HL-60/S4 treated with retinoic acid at 250 ng/mL for 4 days and 3 days (cell line): ENCODE measurements around the gene NR1D2.

Experiments used
- in situ Hi-C: fragments of 300-500 bp; cut with MboI; formaldehyde crosslinking; loops from 2 replicates; pipeline ENCODE4 v1.7.0; 2022; ENCODE audit warnings: low sequenced_read_pairs

Gene NR1D2

GRCh38 chr3:23961913-23962312 lies 16.8 kb downstream of the NR1D2 start:
- in situ Hi-C loops = no loop called here

DNA sequence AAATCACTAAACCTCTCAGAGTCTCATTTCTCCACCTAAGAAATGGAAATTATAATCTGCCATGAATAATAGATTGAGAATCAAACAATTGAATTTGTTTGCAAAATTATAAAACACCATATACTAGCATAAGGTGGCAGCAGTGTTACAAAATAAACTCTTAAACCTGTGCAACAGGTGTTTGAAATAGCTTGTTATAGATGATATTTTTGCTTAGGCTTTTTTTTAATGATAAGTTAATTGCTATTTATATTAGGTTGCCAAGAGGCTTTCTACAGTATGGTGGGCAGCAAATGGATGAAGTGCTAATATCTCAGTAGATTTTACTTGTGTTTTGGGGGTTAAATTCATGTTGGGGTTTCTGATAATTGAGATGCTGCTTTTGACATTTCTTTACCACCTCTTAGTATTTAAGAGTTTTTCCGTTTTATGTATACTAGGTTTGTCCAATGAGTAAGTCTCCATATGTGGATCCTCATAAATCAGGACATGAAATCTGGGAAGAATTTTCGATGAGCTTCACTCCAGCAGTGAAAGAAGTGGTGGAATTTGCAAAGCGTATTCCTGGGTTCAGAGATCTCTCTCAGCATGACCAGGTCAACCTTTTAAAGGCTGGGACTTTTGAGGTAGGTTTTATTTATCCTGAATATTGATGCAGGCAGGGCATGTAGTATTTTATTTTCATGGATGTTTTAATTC lies 19.6 kb downstream of the NR1D2 start:
- in situ Hi-C loops = no loop called here

GRCh38 chr3:23966328-23966727 lies 21.2 kb downstream of the NR1D2 start:
- in situ Hi-C loops = no loop called here

- in situ Hi-C loops = no loop called here
Observed at GRCh38 chr3:23968463-23969184, 23.5 kb downstream of the NR1D2 start.

GRCh38 chr3:23969393-23969792 lies 24.3 kb downstream of the NR1D2 start:
- in situ Hi-C loops = no loop called here

DNA sequence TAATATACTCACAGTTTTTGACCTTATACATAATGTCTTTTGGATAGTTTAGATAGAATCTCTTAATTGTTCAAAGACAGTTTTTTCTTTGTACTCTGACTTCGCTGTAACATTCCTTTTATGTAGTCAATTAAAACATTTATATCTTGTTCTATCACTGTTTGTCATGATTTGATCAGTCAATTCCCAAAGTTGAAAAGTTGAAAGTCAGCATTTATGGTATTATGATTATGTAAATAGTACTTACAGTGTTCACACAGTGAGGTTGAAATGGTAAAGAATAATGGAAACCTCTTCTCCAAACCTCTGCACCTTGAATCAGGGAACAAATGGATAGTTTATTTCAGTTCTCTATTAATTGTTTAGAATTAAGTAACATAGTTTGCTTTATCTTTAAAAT lies 26.6 kb downstream of the NR1D2 start:
- in situ Hi-C loops = no loop called here

DNA sequence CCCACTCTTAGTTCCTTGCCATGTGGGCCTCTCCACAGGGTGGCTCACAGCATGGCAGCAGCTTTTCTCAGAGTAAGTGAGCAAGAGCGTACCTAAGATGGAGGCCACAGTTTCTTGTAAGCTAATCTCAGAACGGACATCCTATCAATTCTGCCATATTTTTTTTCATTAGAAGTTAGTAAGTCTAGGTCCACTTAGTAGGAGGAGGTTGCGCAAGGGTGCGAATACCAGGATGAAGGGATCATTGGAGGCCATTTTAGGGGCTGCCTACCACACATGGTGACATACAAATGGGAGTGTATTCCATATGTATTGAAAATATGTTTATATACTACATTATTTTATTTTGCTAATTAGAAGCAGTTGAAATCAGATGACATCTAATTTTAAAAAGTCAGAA lies 31.5 kb downstream of the NR1D2 start:
- in situ Hi-C loops = no loop called here

GRCh38 chr3:23979569-23979968 lies 34.5 kb downstream of the NR1D2 start:
- in situ Hi-C loops = no loop called here

DNA sequence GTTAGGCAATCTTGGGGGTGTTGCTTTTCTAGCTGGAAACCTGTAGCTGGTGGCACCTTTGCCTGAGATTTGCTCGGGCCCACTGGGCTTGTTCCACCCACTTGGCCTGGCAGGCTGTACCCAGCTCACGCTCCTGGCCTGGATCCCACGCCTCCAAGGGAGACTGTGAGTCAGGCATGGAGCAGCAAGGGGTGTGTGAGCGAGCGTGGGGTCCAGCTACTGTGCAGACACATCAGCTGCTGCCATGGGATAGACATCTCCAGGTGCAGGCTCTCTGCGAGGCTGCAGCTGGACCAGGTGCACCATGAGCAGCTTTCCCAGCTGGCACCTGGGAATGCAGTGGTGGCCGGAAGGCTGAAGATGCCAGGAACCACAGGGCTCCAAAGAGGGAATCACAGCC lies 36.0 kb downstream of the NR1D2 start:
- in situ Hi-C loops = no loop called here

- in situ Hi-C loops = no loop called here
Observed at GRCh38 chr3:23981955-23982354, 36.9 kb downstream of the NR1D2 start.

- in situ Hi-C loops = no loop called here
Observed at GRCh38 chr3:23984934-23985333, 39.8 kb downstream of the NR1D2 start.

DNA sequence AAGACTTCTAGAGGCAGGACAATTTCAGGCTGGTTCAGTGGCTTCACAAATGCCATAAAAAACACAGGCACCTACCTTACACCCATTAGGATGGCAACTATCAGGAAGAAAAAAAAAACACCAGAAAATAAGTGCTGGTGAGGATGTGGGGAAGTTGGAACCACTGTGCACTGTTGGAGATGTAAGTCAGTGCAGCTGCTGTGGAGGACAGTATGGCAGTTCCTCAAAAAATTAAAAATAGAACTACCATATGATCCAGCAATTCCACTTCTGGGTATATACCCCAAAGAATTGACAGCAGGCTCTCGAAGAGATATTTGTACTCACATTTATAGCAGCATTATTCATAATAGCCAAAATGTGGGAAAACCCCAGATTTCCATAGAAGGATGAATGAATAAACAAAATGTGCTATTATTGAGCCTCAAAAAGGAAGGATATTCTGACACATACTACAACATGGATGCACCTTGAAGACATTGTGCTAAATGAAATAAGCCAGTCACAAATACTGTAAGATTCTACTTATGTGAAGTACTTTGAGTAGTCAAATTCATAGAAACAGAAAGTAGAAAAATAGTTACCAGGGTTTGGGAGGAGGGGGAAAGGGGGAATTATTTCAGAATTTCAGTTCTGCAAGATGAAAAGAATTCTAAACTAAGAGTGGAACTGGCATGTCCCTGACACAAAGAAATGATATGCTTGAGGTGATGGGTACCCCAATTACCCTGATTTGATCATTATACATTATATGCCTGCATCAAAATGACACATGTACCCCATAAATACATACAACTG lies 40.9 kb downstream of the NR1D2 start:
- in situ Hi-C loops = no loop called here

- in situ Hi-C loops = no loop called here
Observed at GRCh38 chr3:23987356-23987755, 42.3 kb downstream of the NR1D2 start.

GRCh38 chr3:23991306-23991682 lies 46.2 kb downstream of the NR1D2 start:
- in situ Hi-C loops = no loop called here

DNA sequence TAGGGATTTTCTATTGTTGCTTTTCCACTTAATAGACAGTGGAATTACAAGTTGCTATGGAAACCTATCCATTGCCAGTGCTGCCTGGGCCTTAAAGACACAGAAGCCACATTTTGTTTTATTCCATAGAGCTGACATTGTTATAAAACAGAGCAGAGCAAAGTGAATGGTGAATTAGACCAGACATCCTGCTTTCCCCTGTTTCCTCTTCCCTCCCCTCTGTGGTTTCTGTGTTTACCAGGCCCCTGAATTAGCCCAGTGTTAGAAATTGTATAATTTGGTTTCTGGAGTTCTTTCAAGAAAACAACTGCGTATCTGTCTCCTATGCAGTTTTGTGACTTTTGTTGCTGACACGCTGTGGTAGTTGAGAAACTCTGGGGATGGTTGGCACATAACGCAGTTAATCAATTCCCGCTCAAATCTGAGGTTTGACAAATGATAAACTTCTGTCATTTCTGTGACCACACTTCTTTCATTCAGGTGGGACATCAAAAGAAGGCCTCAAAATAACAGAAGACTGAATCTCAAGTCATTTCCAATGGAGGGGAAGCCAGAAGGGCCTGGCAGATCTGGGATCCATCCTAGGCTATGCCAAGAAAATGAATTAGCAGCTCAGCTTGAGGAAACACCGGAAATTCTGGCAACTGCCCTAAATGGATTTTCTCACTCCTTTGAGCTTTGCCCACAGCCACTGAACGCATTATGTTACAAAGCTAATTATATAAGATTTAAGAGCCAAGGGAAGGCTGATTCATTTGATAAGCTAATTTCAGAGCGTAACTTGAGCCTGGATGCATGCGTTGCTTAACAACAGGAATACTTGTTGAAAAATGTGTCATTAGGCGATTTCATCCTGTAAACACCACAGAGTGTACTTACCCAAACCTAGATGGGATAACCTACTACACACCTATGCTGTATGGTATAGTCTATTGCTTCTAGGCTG lies 46.9 kb downstream of the NR1D2 start:
- in situ Hi-C loops = no loop called here

DNA sequence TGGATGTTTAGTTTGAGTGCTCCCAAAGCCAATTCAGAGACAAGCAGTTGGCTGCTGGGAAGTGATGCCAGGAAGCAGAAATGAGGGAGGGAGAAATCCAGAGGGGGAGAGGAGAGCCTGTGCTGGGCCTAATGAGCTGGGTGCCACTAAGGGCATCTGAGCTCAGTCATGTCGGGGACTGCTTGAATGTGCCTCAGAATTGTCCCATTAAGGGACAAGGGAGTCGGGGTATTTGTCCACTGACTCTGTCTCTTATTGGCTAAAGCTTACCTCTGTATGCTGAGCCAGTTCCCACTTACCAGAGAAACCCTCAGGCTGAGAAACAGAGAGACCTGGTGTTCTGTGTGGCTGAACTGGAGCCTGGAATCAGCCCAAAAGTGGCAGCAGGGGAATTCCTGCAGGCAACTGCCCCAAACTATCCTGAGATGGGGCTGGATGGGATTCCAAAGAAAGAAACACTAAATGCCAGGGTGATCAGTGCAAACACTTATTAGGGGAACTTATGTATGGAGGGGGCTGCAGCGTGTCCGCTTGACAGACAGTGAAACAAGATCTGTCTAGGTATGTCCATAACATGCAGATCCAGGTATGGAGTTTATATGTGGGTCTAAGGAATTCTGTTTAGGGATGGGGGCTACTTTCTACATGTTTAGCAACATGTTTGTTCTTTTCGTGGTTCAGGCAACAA lies 48.6 kb downstream of the NR1D2 start:
- in situ Hi-C loops = no loop called here

- in situ Hi-C loops = no loop called here
Observed at GRCh38 chr3:23994244-23994569, 49.1 kb downstream of the NR1D2 start.

DNA sequence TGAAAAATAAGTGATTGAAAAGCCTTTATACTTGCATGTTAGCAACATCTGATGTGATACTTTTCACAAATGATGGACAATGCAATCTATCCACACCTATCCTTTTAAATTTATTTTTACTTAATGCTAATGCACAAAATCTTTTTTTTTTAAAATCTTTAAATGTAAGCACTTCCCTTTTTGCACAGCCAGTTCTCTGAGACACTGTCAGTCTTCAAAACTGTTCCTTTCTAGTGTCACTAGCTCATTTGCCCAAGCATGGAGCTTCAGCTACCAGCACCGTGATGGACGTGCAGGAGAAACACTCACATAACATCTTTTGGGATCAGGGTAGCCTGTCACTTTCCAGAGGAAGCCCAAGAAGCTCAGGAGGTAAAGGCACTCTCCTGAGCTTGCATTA lies 50.1 kb downstream of the NR1D2 start:
- in situ Hi-C loops = no loop called here

GRCh38 chr3:23996095-23996524 lies 51.0 kb downstream of the NR1D2 start:
- in situ Hi-C loops = no loop called here

DNA sequence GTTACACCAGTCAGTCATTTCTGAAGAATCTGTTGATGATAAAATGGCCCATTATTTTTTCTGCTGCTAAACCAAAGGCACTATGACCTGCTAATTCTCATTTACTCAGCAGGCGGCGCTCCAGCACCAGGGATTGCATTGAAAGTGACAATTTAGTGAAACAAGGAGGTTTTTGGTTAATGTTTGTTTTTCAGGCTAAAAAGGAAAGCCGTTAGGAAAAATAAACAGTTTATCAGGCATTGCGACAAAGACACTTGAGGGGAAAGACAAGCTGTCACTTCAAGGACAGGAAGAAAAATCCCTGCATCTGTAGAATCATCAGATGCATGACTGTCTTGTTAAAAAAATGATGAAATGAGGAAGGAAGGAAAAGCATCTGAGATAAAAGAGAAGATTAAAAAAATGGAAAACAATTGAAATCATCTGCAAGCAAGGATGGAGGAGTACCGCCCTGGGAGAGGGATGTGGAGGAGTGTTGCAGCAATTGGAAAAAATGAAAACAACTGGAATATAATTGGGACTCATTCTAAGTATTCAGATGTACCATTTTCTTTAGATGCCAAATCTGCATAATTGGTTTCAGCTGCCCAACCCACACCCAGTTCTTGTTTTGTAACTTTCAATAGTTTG lies 54.0 kb downstream of the NR1D2 start:
- in situ Hi-C loops = no loop called here
